Upper lobe of left lung (tissue), 6 donors: Measurements from ENCODE around the gene LRRC74B. TPM values are rescaled to one million over a fixed set of nuclear protein-coding genes. Genes with fewer than 3 reads are reported as not detected.

Source experiments
- ATAC-seq, 2 donors: fragments of 200-7000 bp; cut with Tn5 transposase; one replicate each; pipeline ENCODE4 v1.9.1; 2022; ENCODE audit warnings: mild to moderate bottlenecking in 2 of 2, moderate library complexity in 2 of 2; ENCODE audit not compliant: low FRiP score in 2 of 2
- DNase-seq, 2 donors: peaks; one replicate each; pipeline ENCODE4 v3.0.0-alpha.2; 2019 to 2020
- H3K27ac ChIP-seq, 4 donors: fragments of 200-600 bp; sonication (generic); one replicate each; pipeline ENCODE4 v1.5.1; 2016 to 2019
- H3K27me3 ChIP-seq, 4 donors: fragments of 200-600 bp; sonication (generic); one replicate each; pipeline ENCODE4 v1.5.1; 2017 to 2019
- H3K36me3 ChIP-seq, 4 donors: fragments of 200-600 bp; sonication (generic); one replicate each; pipeline ENCODE4 v1.5.1; 2016 to 2019
- H3K4me1 ChIP-seq, 4 donors: fragments of 200-600 bp; sonication (generic); one replicate each; pipeline ENCODE4 v1.5.1; 2018 to 2019
- H3K4me3 ChIP-seq, 4 donors: fragments of 200-600 bp; sonication (generic); one replicate each; pipeline ENCODE4 v1.5.1; 2017 to 2019; ENCODE audit warnings: mild to moderate bottlenecking in 2 of 4, moderate library complexity in 1 of 4
- H3K9me3 ChIP-seq, 4 donors: fragments of 200-600 bp; sonication (generic); one replicate each; pipeline ENCODE4 v1.5.1; 2018 to 2019
- EP300 ChIP-seq, 4 donors: sonication (generic); formaldehyde crosslinking; IDR thresholded peaks; one replicate each; pipeline ENCODE4 v1.5.1; 2017; ENCODE audit warnings: antibody characterized with exemption in 4 of 4, control low read depth in 2 of 4
- POLR2A ChIP-seq, 4 donors: fragments of 450-650 bp; IDR thresholded peaks; one replicate each; pipeline ENCODE4 v1.5.1; 2016 to 2017; ENCODE audit warnings: antibody characterized with exemption in 4 of 4, mild to moderate bottlenecking in 2 of 4
- POLR2AphosphoS5 ChIP-seq, 2 donors: sonication (generic); formaldehyde crosslinking; IDR thresholded peaks; one replicate each; pipeline ENCODE4 v1.5.1; 2017; ENCODE audit warnings: antibody characterized with exemption in 2 of 2
- WGBS, 2 donors: methylation state at CpG; one replicate each; pipeline ENCODE4 v1.1.5; 2017 to 2018; 5-methylcytosine and 5-hydroxymethylcytosine counted together
- total RNA-seq, 6 donors: library from RNA; depleted of rRNA in 4 of 6; stranded (reverse); fragments of >200 nt in 4 of 6; gene quantifications; one replicate each; pipeline versions ENCODE4 v1.1.0 to v1.2.1, GENCODE V29; 2016 to 2021
- TF ChIP-seq, protein P1 (sequence below), 6 experiments: fragments of 450-650 bp in 4 of 6; fragments of 200-600 bp in 2 of 6; sonication (generic) in 2 of 6; IDR thresholded peaks; one replicate each; pipeline ENCODE4 v1.5.1; 2016 to 2019; ENCODE audit warnings: antibody characterized with exemption in 6 of 6
- donor health status: DM: no; HTN: no; CAD: no; lungs with moderate emphysema.
- donor health status: DM: no; HTN: yes; CAD: no; lungs with severe emphysema.

The LRRC74B gene
- total RNA-seq, 6 donors from 2014 or later: 0.14 to 6.6 (median 3.2) TPM

DNA sequence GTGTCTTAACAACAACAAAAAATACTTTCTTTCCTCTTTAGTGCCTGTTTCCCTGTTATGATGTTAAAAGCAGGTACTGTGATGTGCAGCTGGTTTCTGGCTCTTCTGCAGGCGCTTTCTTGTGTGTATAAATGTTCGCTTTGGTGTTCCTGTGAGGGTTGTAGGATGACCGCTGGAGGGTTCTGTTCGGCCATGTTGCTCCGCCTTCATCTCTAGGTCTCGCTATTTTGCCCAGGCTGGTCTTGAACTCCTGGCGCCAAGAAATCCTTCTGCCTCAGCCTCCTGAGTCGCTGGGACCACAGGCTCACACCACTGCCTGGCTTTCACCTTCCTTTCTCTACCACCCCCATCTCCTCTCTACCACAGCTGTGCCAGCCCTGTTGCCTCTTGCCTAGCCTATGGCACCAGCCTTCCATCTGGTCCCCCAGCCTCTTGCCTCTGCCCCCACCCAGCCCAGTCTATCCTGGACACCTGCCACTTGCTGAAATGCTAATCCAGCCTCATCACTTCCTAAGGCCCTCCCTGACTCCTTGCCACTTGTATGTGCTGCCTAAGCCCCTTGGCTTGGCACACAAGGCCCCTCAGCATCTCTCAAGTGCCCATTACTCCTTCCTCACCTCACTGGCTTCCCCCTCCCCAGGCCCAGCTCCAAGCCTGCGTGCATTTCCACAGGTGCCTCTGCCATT is 5.5 kb downstream of the LRRC74B start:
- no peak for TF ChIP-seq EP300 (IDR thresholded peaks at IDR 0.05)
- TF ChIP-seq, protein P1, sequence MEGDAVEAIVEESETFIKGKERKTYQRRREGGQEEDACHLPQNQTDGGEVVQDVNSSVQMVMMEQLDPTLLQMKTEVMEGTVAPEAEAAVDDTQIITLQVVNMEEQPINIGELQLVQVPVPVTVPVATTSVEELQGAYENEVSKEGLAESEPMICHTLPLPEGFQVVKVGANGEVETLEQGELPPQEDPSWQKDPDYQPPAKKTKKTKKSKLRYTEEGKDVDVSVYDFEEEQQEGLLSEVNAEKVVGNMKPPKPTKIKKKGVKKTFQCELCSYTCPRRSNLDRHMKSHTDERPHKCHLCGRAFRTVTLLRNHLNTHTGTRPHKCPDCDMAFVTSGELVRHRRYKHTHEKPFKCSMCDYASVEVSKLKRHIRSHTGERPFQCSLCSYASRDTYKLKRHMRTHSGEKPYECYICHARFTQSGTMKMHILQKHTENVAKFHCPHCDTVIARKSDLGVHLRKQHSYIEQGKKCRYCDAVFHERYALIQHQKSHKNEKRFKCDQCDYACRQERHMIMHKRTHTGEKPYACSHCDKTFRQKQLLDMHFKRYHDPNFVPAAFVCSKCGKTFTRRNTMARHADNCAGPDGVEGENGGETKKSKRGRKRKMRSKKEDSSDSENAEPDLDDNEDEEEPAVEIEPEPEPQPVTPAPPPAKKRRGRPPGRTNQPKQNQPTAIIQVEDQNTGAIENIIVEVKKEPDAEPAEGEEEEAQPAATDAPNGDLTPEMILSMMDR (IDR thresholded peaks at IDR 0.05): no peak
- TF ChIP-seq POLR2AphosphoS5 (IDR thresholded peaks at IDR 0.05): no peak
- TF ChIP-seq POLR2A (IDR thresholded peaks at IDR 0.05): no peak
- Histone ChIP-seq H3K27me3 (no peaks in the 10 kb centered on the region), H3K9me3 (no peaks in the 10 kb centered on the region), H3K4me3 (no peak overlapping the region), H3K36me3 (no peaks in the 10 kb centered on the region), H3K27ac (no peak overlapping the region), H3K4me1 (no peaks in the 10 kb centered on the region)
- DNase-seq (no peak), ATAC-seq (no peak)
- 81 to 86% methylated on average over 9 of the region's 9 CpGs for WGBS, 2 donors

DNA sequence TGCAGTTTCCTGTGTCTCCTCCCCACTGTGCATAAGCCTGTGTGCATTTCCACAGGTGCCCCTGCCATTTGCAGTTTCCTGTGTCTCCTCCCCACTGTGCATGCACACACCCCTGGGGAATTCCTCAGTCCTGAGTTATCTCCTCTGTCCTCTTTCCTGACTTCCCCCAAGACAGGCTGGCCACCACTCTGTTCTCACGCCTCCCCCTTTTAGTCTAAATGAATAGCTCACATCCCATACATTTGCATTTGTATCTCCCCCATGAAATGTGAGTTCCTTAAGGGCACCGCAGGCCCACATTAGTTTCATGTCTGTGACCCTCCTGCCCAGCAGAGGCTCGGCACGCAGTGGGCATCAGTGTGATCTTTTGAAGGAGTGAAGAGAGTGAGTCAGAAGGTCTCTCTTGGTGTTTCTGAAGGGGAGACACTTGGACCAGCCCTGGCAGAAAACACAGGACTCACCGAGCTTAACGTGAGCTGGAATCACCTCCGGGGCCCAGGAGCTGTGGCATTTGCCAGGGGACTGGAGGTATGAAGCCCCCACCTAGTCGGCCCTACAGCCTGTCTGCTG is 6.2 kb downstream of the LRRC74B start:
- ATAC-seq (no peak), DNase-seq (no peak)
- Histone ChIP-seq H3K27ac (no peak overlapping the region), H3K4me1 (no peaks in the 10 kb centered on the region), H3K36me3 (no peaks in the 10 kb centered on the region), H3K9me3 (no peaks in the 10 kb centered on the region), H3K27me3 (no peaks in the 10 kb centered on the region), H3K4me3 (no peak overlapping the region)
- 67 to 73% methylated on average over 6 to 8 of the region's 8 CpGs for WGBS, 2 donors
- TF ChIP-seq, protein P1 (IDR thresholded peaks at IDR 0.05): no peak
- TF ChIP-seq EP300 (IDR thresholded peaks at IDR 0.05): no peak
- TF ChIP-seq POLR2A (IDR thresholded peaks at IDR 0.05): no peak
- no peak for TF ChIP-seq POLR2AphosphoS5 (IDR thresholded peaks at IDR 0.05)

DNA sequence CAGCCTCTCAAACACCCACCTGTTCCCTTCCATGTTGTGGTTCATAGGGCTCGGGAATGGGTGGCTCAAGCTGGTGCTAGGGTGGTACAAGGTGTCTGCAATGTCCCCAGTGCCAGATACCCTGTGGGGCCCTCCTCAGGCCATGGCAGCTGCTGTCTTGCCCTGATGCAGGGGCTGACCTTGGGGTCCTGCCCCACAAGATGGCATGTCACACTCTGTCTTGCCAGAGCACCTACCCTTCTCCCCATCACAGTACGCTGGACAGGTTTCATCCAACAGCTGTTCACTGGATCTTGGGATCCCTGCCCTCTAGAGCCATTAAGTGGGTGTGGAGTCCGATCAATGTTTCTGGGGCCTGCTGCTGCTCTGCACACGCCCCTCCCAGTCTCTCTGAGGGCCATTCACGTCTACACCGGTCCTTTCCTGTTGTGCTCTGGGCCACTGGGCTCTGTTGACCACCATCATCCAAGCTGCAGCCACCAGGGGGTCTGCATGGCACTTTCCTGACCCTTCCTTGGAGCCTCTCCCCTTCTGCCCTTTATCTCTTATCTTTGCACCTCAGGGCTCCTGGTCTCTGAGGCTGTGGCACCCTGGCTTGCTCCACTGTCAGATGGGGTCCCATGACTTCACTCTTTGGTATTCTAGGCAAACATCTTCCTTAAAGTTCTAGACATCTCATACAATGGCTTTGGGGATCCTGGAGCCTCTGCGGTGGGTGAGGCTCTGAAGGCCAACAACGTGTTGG is 7.1 kb downstream of the LRRC74B start:
- 77 to 90% methylated on average over 6 to 8 of the region's 8 CpGs for WGBS, 2 donors

DNA sequence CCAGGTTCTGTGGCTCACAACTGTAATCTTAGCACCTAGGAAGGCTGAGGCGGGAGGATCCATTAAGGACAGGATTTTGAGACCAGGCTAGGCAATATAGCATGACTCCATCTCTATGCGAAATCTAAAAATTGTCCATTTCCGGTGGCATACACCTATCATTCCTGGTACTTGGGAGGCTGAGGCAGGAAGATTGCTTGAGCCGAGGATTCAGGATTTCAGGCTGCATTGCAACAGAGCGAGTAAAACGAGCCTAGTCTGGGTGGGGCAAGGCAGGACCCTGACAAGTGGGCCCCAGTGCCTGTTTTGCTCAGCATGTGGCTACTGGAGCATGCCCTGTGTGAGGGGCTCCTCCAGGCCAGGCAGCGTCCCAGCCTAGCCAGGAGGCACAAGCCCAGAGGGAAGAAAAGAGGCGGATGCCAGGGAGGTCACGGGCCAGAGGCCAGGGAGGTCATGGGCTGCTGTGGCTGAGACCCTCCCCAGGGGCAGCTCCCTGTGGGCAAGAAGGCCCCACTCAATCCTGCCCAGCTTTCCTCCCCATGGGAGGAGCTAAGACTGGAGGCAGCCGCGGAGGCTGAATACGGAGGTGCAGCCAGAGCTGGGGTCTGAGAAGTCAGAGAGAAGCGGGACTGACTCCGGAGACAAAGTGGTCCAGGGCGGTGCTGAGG is 8.4 kb downstream of the LRRC74B start:
- no peak for TF ChIP-seq POLR2A (IDR thresholded peaks at IDR 0.05)
- no peak for TF ChIP-seq POLR2AphosphoS5 (IDR thresholded peaks at IDR 0.05)
- no peak for TF ChIP-seq EP300 (IDR thresholded peaks at IDR 0.05)
- TF ChIP-seq, protein P1 (IDR thresholded peaks at IDR 0.05): no peak
- DNase-seq (peak in 1 of 2 donors; percentile 42), ATAC-seq (no peak)
- 84 to 91% methylated on average over 14 to 15 of the region's 15 CpGs for WGBS, 2 donors
- Histone ChIP-seq H3K27me3 (no peaks in the 10 kb centered on the region), H3K4me1 (no peaks in the 10 kb centered on the region), H3K27ac (no peak overlapping the region), H3K9me3 (no peaks in the 10 kb centered on the region), H3K36me3 (no peaks in the 10 kb centered on the region), H3K4me3 (no peak overlapping the region)

More for the DNA sequence above, 7.1 kb downstream of the LRRC74B start:
- Histone ChIP-seq H3K9me3 (no peaks in the 10 kb centered on the region), H3K27me3 (no peaks in the 10 kb centered on the region), H3K27ac (no peak overlapping the region), H3K4me1 (no peaks in the 10 kb centered on the region), H3K36me3 (no peaks in the 10 kb centered on the region), H3K4me3 (no peak overlapping the region)
- no peak for TF ChIP-seq POLR2A (IDR thresholded peaks at IDR 0.05)
- DNase-seq (no peak), ATAC-seq (no peak)
